H54 (cell line): ENCODE measurements around the gene VSIG10.
A peak's percentile ranks its signal among the peaks of the same experiment; 100 is the strongest.
"Not testable (repeated sequence)": the region's sequence is repeated elsewhere in the genome, so short reads cannot be mapped to it uniquely, and the experiment has no call there.

Experiments
- DNase-seq: peaks from one replicate; pipeline ENCODE4 v3.0.0; 2011; ENCODE audit warnings: low spot score, mixed read lengths; ENCODE audit not compliant: insufficient read length
- FAIRE-seq: peaks from 3 replicates; lab custom pipeline; 2011; peaks lifted over from hg19 to GRCh38; lab: Jason Lieb, UNC
- POLR2A ChIP-seq: IDR thresholded peaks from 2 replicates; pipeline ENCODE4 v1.6.1; 2011; ENCODE audit warnings: low read depth, mild to moderate bottlenecking, low read length

The VSIG10 gene

GRCh38 chr12:118094039-118094438 is 9.8 kb downstream of the VSIG10 start:
- no peak for FAIRE-seq
- no peak for DNase-seq
- no peak for TF ChIP-seq POLR2A

- FAIRE-seq = no peak
- DNase-seq = no peak
- no peak for TF ChIP-seq POLR2A
Observed at GRCh38 chr12:118089782-118090181, 14.0 kb downstream of the VSIG10 start.

- no peak for DNase-seq
- FAIRE-seq = no peak
- TF ChIP-seq POLR2A = no peak
Observed at GRCh38 chr12:118082161-118082560, 21.6 kb downstream of the VSIG10 start.

GRCh38 chr12:118081521-118081920 is 22.3 kb downstream of the VSIG10 start:
- not testable (repeated sequence) for DNase-seq, FAIRE-seq

GRCh38 chr12:118073768-118074167 is 30.0 kb downstream of the VSIG10 start:
- FAIRE-seq (no peak), DNase-seq (no peak)
- TF ChIP-seq POLR2A = no peak

GRCh38 chr12:118070650-118071049 is 33.2 kb downstream of the VSIG10 start:
- DNase-seq (no peak), FAIRE-seq (no peak)
- no peak for TF ChIP-seq POLR2A

GRCh38 chr12:118068445-118068844 is 35.4 kb downstream of the VSIG10 start:
- DNase-seq = no peak
- no peak for FAIRE-seq
- no peak for TF ChIP-seq POLR2A

GRCh38 chr12:118065380-118065779 is 38.4 kb downstream of the VSIG10 start:
- FAIRE-seq = no peak
- no peak for TF ChIP-seq POLR2A
- no peak for DNase-seq

- TF ChIP-seq POLR2A = no peak
- peak; percentile 11 for FAIRE-seq
- no peak for DNase-seq
Observed at GRCh38 chr12:118064608-118065007, 39.2 kb downstream of the VSIG10 start.

- DNase-seq (no peak), FAIRE-seq (no peak)
- TF ChIP-seq POLR2A = no peak
Observed at GRCh38 chr12:118063576-118064391, 40.0 kb downstream of the VSIG10 start.

- DNase-seq (peak; percentile 90), FAIRE-seq (no peak)
- TF ChIP-seq POLR2A = 0 out of 2 replicates have a peak, but pooled peaks have one; percentile 29
Observed at GRCh38 chr12:118061873-118062843, 41.7 kb downstream of the VSIG10 start.

GRCh38 chr12:118061011-118061872 is 42.6 kb downstream of the VSIG10 start, which contains the start of gene WSB2:
Gene WSB2 (minus strand): TSS chr12:118061179. CDS start chr12:118061048, 131 bp downstream.
- FAIRE-seq = no peak
- peak; percentile 35 for DNase-seq
- peak; percentile 32; the same call in 1 of the 2 replicates for TF ChIP-seq POLR2A
